Adrenal gland (tissue), 12 donors: ENCODE measurements around the gene KLK10. TPM values are rescaled to one million over a fixed set of nuclear protein-coding genes. Genes with fewer than 3 reads are reported as not detected.

Source experiments
- DNase-seq, 7 donors: peaks; one replicate each; pipeline ENCODE4 v3.0.0-alpha.2; 2019 to 2020
- H3K27ac ChIP-seq, 5 donors: fragments of 200-600 bp; sonication (generic) in 4 of 5; 1 replicate in 3 of 5; 2 replicates in 2 of 5; pipeline versions ENCODE4 v1.5.1 to v1.8.0; 2016 to 2020; ENCODE audit warnings: mild to moderate bottlenecking in 1 of 5
- H3K27me3 ChIP-seq: fragments of 200-600 bp; 2 replicates; pipeline ENCODE4 v1.8.0; 2021
- H3K36me3 ChIP-seq, 2 donors: fragments of 200-600 bp; replicated peaks in 1 of 2; 1 replicate in 1 of 2; 2 replicates in 1 of 2; pipeline versions ENCODE4 v1.5.1 to v1.8.0; 2018 to 2022
- H3K4me1 ChIP-seq, 2 donors: fragments of 200-600 bp; replicated peaks in 1 of 2; 1 replicate in 1 of 2; 2 replicates in 1 of 2; pipeline versions ENCODE4 v1.5.1 to v1.8.0; 2018 to 2021
- H3K4me3 ChIP-seq, 4 donors: fragments of 200-600 bp; sonication (generic) in 3 of 4; one replicate each; pipeline ENCODE4 v1.5.1; 2016 to 2018
- H3K9me3 ChIP-seq, 3 donors: fragments of 200-600 bp; sonication (generic) in 1 of 3; replicated peaks in 1 of 3; 1 replicate in 2 of 3; 2 replicates in 1 of 3; pipeline versions ENCODE4 v1.5.1 to v1.8.0; 2016 to 2021
- POLR2A ChIP-seq, 2 donors: fragments of 450-650 bp; IDR thresholded peaks; one replicate each; pipeline ENCODE4 v1.6.1; 2017; ENCODE audit warnings: antibody characterized with exemption in 2 of 2, mild to moderate bottlenecking in 2 of 2, moderate library complexity in 1 of 2
- WGBS, 4 donors: extraction: QIAGEN DNeasy Blood & Tissue Kit in 2 of 4; methylation state at CpG; one replicate each; pipeline versions ENCODE4 v1.1.5 to v1.1.7; 2013 to 2017; 5-methylcytosine and 5-hydroxymethylcytosine counted together
- intact Hi-C, 2 donors: fragments of 100-400 bp; cut with DNase I; formaldehyde crosslinking; loops; one replicate each; pipeline versions ENCODE4 v1.14.1 to v1.15.0; 2022 to 2023
- polyA plus RNA-seq, 3 donors: library from polyadenylated mRNA; stranded (reverse); fragments of 200-250 nt in 2 of 3; fragments of 350-450 nt in 1 of 3; fragmentation: Illumina TruSeq in 1 of 3; extraction: RNeasy Lipid Tissue Mini Kit (QIAGEN cat#74804) in 1 of 3; gene quantifications; one replicate each; pipeline ENCODE4 v1.2.3, GENCODE V29; 2013 to 2014
- total RNA-seq, 9 donors: library from RNA; depleted of rRNA in 4 of 9; stranded (reverse); fragments of >200 nt in 4 of 9; fragments of 120-200 nt in 1 of 9; fragmentation: NEBNext Ultra II Directional in 1 of 9; extraction: Animal tissue kit (Norgen Biotek cat#: 25700) in 1 of 9; gene quantifications; one replicate each; pipeline versions ENCODE4 v1.1.0 to v1.2.4, GENCODE V29; 2013 to 2023
- TF ChIP-seq, protein P1 (sequence below), 6 experiments: fragments of 450-650 bp in 4 of 6; fragments of 200-600 bp in 2 of 6; sonication (generic) in 1 of 6; IDR thresholded peaks; 1 replicate in 5 of 6; 2 replicates in 1 of 6; pipeline versions ENCODE4 v1.5.1 to v1.8.0; 2016 to 2021; ENCODE audit warnings: antibody characterized with exemption in 6 of 6, mild to moderate bottlenecking in 2 of 6, moderate library complexity in 1 of 6
- donor health status: healthy with polysubstance abuse.
- donor health status: Bipolar disorder and iron deficiency.
- donor health status: DM: yes; HTN: yes; CAD: no.
- donor health status: DM: no; HTN: no; CAD: no.
- donor health status: DM: no; HTN: no; CAD: no.
- donor health status: DM: yes; HTN: yes; CAD: no.

KLK10 gene
- total and polyA plus RNA-seq, 12 donors = 0.23 to 1.4 (median 0.38) TPM; not detected in 6

GRCh38 chr19:51031220-51031879 lies 11.8 kb upstream of the KLK10 start:
- Histone ChIP-seq H3K9me3 (no peaks in the 10 kb centered on the region), H3K4me3 (no peak overlapping the region), H3K27ac (no peak overlapping the region), H3K4me1 (no peaks in the 10 kb centered on the region), H3K36me3 (no peaks in the 10 kb centered on the region), H3K27me3 (peaks cover 5% of the 10 kb centered on the region)
- WGBS, 4 donors = 74 to 89% (median 84%) methylated on average over 7 of the region's 7 CpGs
- no peak for DNase-seq
- no peak for TF ChIP-seq POLR2A (IDR thresholded peaks at IDR 0.05)
- TF ChIP-seq, protein P1, sequence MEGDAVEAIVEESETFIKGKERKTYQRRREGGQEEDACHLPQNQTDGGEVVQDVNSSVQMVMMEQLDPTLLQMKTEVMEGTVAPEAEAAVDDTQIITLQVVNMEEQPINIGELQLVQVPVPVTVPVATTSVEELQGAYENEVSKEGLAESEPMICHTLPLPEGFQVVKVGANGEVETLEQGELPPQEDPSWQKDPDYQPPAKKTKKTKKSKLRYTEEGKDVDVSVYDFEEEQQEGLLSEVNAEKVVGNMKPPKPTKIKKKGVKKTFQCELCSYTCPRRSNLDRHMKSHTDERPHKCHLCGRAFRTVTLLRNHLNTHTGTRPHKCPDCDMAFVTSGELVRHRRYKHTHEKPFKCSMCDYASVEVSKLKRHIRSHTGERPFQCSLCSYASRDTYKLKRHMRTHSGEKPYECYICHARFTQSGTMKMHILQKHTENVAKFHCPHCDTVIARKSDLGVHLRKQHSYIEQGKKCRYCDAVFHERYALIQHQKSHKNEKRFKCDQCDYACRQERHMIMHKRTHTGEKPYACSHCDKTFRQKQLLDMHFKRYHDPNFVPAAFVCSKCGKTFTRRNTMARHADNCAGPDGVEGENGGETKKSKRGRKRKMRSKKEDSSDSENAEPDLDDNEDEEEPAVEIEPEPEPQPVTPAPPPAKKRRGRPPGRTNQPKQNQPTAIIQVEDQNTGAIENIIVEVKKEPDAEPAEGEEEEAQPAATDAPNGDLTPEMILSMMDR (IDR thresholded peaks at IDR 0.05) = no peak
- intact Hi-C loops = no loop called here

GRCh38 chr19:51030631-51031030 lies 11.1 kb upstream of the KLK10 start:
- no peaks in the 10 kb centered on the region for H3K4me1 ChIP-seq
- no peak overlapping the region for H3K27ac ChIP-seq
- no peak for DNase-seq
- no peaks in the 10 kb centered on the region for H3K9me3 ChIP-seq
- peaks cover 7% of the 10 kb centered on the region for H3K27me3 ChIP-seq
- TF ChIP-seq, protein P1 (IDR thresholded peaks at IDR 0.05) = no peak
- no peak for TF ChIP-seq POLR2A (IDR thresholded peaks at IDR 0.05)
- H3K4me3 ChIP-seq = no peak overlapping the region
- H3K36me3 ChIP-seq = no peaks in the 10 kb centered on the region
- 75 to 86% (median 81%) methylated on average over 12 to 13 of the region's 13 CpGs for WGBS, 4 donors
- intact Hi-C loops = no loop called here

DNA sequence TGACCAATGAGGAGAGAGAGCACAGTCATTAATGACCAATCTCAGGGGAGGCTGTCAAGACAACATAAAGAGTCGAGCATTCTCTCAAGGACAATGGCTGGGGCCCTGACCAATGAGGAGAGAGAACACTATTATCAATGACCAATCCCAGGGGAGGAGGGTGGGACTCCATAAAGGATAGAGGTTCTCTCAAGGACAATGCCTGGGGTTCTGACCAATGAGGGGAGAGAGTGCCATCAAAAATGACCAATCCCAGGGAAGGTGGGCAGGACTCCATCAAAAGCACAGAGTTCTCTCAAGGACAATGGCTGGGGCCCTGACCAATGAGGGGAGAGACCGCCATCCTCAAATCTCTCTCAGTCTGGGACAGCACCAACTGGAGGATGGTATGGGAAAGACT lies 10.2 kb upstream of the KLK10 start:
- no peaks in the 10 kb centered on the region for H3K9me3 ChIP-seq
- no peak for DNase-seq
- H3K36me3 ChIP-seq = no peaks in the 10 kb centered on the region
- no peak for TF ChIP-seq POLR2A (IDR thresholded peaks at IDR 0.05)
- TF ChIP-seq, protein P1 (IDR thresholded peaks at IDR 0.05) = no peak
- no peaks in the 10 kb centered on the region for H3K4me1 ChIP-seq
- 45 to 85% (median 66%) methylated on average over 1 to 2 of the region's 2 CpGs for WGBS, 4 donors
- no peak overlapping the region for H3K27ac ChIP-seq
- intact Hi-C loops = loop anchor here in 1 of 2 donors (10.0 kb wide), 1 partner anchor 145 kb away; no protein-coding TSS in a partner anchor
- H3K27me3 ChIP-seq = peaks cover 7% of the 10 kb centered on the region
- no peak overlapping the region for H3K4me3 ChIP-seq

- DNase-seq = no peak
- Histone ChIP-seq H3K27ac (no peak overlapping the region), H3K27me3 (peaks cover 12% of the 10 kb centered on the region), H3K4me3 (no peak overlapping the region), H3K9me3 (no peaks in the 10 kb centered on the region), H3K4me1 (no peaks in the 10 kb centered on the region), H3K36me3 (no peaks in the 10 kb centered on the region)
- 54 to 60% (median 57%) methylated on average over 5 of the region's 5 CpGs for WGBS, 4 donors
- intact Hi-C loops = loop anchor here in 1 of 2 donors (10.0 kb wide), 1 partner anchor 147 kb away; no protein-coding TSS in a partner anchor
- TF ChIP-seq, protein P1 (IDR thresholded peaks at IDR 0.05) = no peak
- no peak for TF ChIP-seq POLR2A (IDR thresholded peaks at IDR 0.05)
Observed at GRCh38 chr19:51027873-51028272, 8.4 kb upstream of the KLK10 start.
